B cell (primary cell): ENCODE results near the gene TEC. TPM values are rescaled to one million over a fixed set of nuclear protein-coding genes. Genes with fewer than 3 reads are reported as not detected.

Source experiments
- ATAC-seq: fragments of 200-7000 bp; cut with Tn5 transposase; one replicate; pipeline ENCODE4 v1.10.0; 2021; ENCODE audit warnings: low read depth, mild to moderate bottlenecking, moderate number of reproducible peaks, moderate library complexity
- CTCF ChIA-PET: fragments of 350-600 bp; sonication (Branson Sonifier 250); formaldehyde crosslinking; loops from one replicate; lab custom pipeline; 2021; ENCODE audit warnings: antibody characterized with exemption, inconsistent platforms; lab: Charles Lee
- POLR2A ChIA-PET: fragments of 350-600 bp; sonication (Branson Sonifier 250); formaldehyde crosslinking; loops from one replicate; lab custom pipeline; 2021; ENCODE audit warnings: antibody characterized with exemption; lab: Charles Lee
- DNase-seq: peaks from one replicate; pipeline ENCODE4 v3.0.0; 2013
- H2AFZ ChIP-seq: 2 replicates; pipeline ENCODE4 v1.6.1; 2012; ENCODE audit warnings: mild to moderate bottlenecking, low read depth, low read length; ENCODE audit not compliant: insufficient read depth, poor library complexity, severe bottlenecking
- H3K27ac ChIP-seq, 2 donors: 1 replicate in 1 of 2; 2 replicates in 1 of 2; pipeline ENCODE4 v1.5.1; 2012 to 2013; ENCODE audit warnings: low read length in 2 of 2, mild to moderate bottlenecking in 2 of 2, moderate library complexity in 1 of 2
- H3K27me3 ChIP-seq, 4 experiments: fragments of 200-600 bp in 1 of 4; sonication (generic) in 1 of 4; replicated peaks in 1 of 4; 1 replicate in 2 of 4; 2 replicates in 2 of 4; pipeline versions ENCODE4 v1.6.1 to v1.7.0; 2013 to 2016; ENCODE audit warnings: low read length in 3 of 4, mild to moderate bottlenecking in 2 of 4, mixed read lengths in 1 of 4, moderate library complexity in 1 of 4; ENCODE audit not compliant: insufficient read depth in 4 of 4, control insufficient read depth in 3 of 4; ENCODE audit errors: control extremely low read depth in 1 of 4
- H3K36me3 ChIP-seq, 2 experiments: replicated peaks in 1 of 2; 1 replicate in 1 of 2; 2 replicates in 1 of 2; pipeline versions ENCODE4 v1.6.1 to v1.7.1; 2013; ENCODE audit warnings: low read length in 1 of 2; ENCODE audit not compliant: insufficient read depth in 2 of 2, control insufficient read depth in 1 of 2; ENCODE audit errors: control extremely low read depth in 1 of 2, extremely low read depth in 1 of 2
- H3K4me1 ChIP-seq, 2 donors: fragments of 200-600 bp in 1 of 2; sonication (generic) in 1 of 2; 1 replicate in 1 of 2; 2 replicates in 1 of 2; pipeline versions ENCODE4 v1.5.1 to v1.6.1; 2013 to 2017; ENCODE audit warnings: low read length in 2 of 2; ENCODE audit not compliant: control insufficient read depth in 2 of 2, insufficient read depth in 2 of 2
- H3K4me2 ChIP-seq: replicated peaks from 2 replicates; pipeline ENCODE3; 2012; ENCODE audit warnings: mild to moderate bottlenecking, low read depth, low read length; ENCODE audit not compliant: poor library complexity, severe bottlenecking
- H3K4me3 ChIP-seq, 5 experiments: fragments of 200-600 bp in 1 of 5; sonication (generic) in 1 of 5; 1 replicate in 3 of 5; 2 replicates in 2 of 5; pipeline versions ENCODE4 v1.5.1 to v1.7.0; 2011 to 2016; ENCODE audit warnings: low read length in 4 of 5, mild to moderate bottlenecking in 4 of 5, low read depth in 2 of 5, control low read depth in 1 of 5, moderate library complexity in 1 of 5; ENCODE audit not compliant: insufficient read depth in 1 of 5; ENCODE audit errors: control extremely low read depth in 1 of 5, extremely low read depth in 1 of 5
- H3K79me2 ChIP-seq: fragments of 200-600 bp; sonication (generic); one replicate; pipeline ENCODE4 v1.6.0; 2016; ENCODE audit warnings: low read length; ENCODE audit not compliant: control insufficient read depth, insufficient read depth
- H3K9ac ChIP-seq: fragments of 200-600 bp; sonication (generic); 2 replicates; pipeline ENCODE4 v1.6.1; 2017; ENCODE audit warnings: mild to moderate bottlenecking, low read length, moderate library complexity
- H3K9me3 ChIP-seq, 3 donors: one replicate each; pipeline versions ENCODE4 v1.6.1 to v1.7.1; 2013; ENCODE audit warnings: low read length in 2 of 3; ENCODE audit not compliant: control insufficient read depth in 2 of 3, insufficient read depth in 1 of 3; ENCODE audit errors: control extremely low read depth in 1 of 3
- H4K20me1 ChIP-seq: 2 replicates; pipeline ENCODE4 v1.6.0; 2012; ENCODE audit warnings: mild to moderate bottlenecking, low read length; ENCODE audit not compliant: insufficient read depth, control insufficient read depth, poor library complexity, severe bottlenecking
- H3K27ac Mint-ChIP-seq: one replicate; pipeline ENCODE4 v1.8.0; 2021; ENCODE audit warnings: mixed read lengths
- H3K27me3 Mint-ChIP-seq: one replicate; pipeline ENCODE4 v1.8.0; 2021; ENCODE audit warnings: mixed read lengths
- H3K4me1 Mint-ChIP-seq: one replicate; pipeline ENCODE4 v1.8.0; 2021; ENCODE audit warnings: mixed read lengths
- H3K4me3 Mint-ChIP-seq: one replicate; pipeline ENCODE4 v1.8.0; 2021; ENCODE audit warnings: mixed read lengths
- H3K9me3 Mint-ChIP-seq: one replicate; pipeline ENCODE4 v1.8.0; 2022; ENCODE audit warnings: mixed read lengths; ENCODE audit not compliant: insufficient read depth
- CTCF ChIP-seq: fragments of 200-600 bp; IDR thresholded peaks from one replicate; pipeline ENCODE4 v1.8.0; 2022; ENCODE audit warnings: antibody characterized with exemption, mild to moderate bottlenecking
- EZH2 ChIP-seq: IDR thresholded peaks from 2 replicates; pipeline ENCODE4 v1.6.1; 2012; ENCODE audit warnings: borderline replicate concordance, low read depth, mild to moderate bottlenecking, moderate library complexity, low read length; ENCODE audit not compliant: insufficient read depth, poor library complexity, severe bottlenecking
- WGBS: methylation state at CpG from one replicate; pipeline ENCODE4 v1.1.5; 2013; ENCODE audit warnings: missing lambda C conversion rate; ENCODE audit not compliant: insufficient coverage; 5-methylcytosine and 5-hydroxymethylcytosine counted together
- intact Hi-C: fragments of 100-400 bp; cut with micrococcal nuclease; formaldehyde crosslinking; loops from one replicate; pipeline ENCODE4 v1.10.0; 2022
- polyA plus RNA-seq: library from polyadenylated mRNA; depleted of rRNA; stranded (reverse); fragments of >200 nt; gene quantifications from 2 replicates; pipeline ENCODE4 v1.2.3, GENCODE V29; 2012
- total RNA-seq, 2 donors: library from RNA; stranded (reverse); fragments of 120-200 nt in 1 of 2; gene quantifications; 1 replicate in 1 of 2; 2 replicates in 1 of 2; pipeline versions ENCODE4 v1.2.3 to v1.2.4, GENCODE V29; 2013 to 2022

Gene TEC
- total and polyA plus RNA-seq, 2 donors (not counting 1 experiment from before 2014, with no cell fraction given) = 2.0 to 8.3 TPM

- 100% methylated on average over 2 of the region's 8 CpGs for WGBS
- Histone ChIP-seq H4K20me1 (no peaks in the 10 kb centered on the region), H3K4me2 (no peak overlapping the region), H3K4me3 (no peak overlapping the region), H3K27ac (no peak overlapping the region), H3K9ac (no peak overlapping the region), H2AFZ (no peak overlapping the region), H3K79me2 (no peaks in the 10 kb centered on the region), H3K36me3 (no peaks in the 10 kb centered on the region), H3K9me3 (no peaks in the 10 kb centered on the region), H3K27me3 (no peaks in the 10 kb centered on the region), H3K4me1 (no peaks in the 10 kb centered on the region)
- H3K27ac Mint-ChIP-seq = no peak overlapping the region
- no peak overlapping the region for H3K4me3 Mint-ChIP-seq
- ATAC-seq (no peak), DNase-seq (no peak)
- no peaks in the 10 kb centered on the region for H3K4me1 Mint-ChIP-seq
- no peaks in the 10 kb centered on the region for H3K27me3 Mint-ChIP-seq
- CTCF ChIA-PET = no interaction called here
- intact Hi-C loops = no loop called here
- no peaks in the 10 kb centered on the region for H3K9me3 Mint-ChIP-seq
- POLR2A ChIA-PET = no interaction called here
- no peak for TF ChIP-seq EZH2
- no peak for TF ChIP-seq CTCF
Observed at GRCh38 chr4:48112017-48112667, 157.5 kb downstream of the TEC start.

GRCh38 chr4:48110452-48110978 lies 159.1 kb downstream of the TEC start:
- Histone ChIP-seq H3K4me2 (no peak overlapping the region), H3K4me3 (no peak overlapping the region), H3K79me2 (no peaks in the 10 kb centered on the region), H2AFZ (no peak overlapping the region), H3K9me3 (no peaks in the 10 kb centered on the region), H3K27ac (no peak overlapping the region), H4K20me1 (no peaks in the 10 kb centered on the region), H3K4me1 (no peaks in the 10 kb centered on the region), H3K36me3 (no peaks in the 10 kb centered on the region), H3K9ac (no peak overlapping the region), H3K27me3 (no peaks in the 10 kb centered on the region)
- intact Hi-C loops = no loop called here
- H3K9me3 Mint-ChIP-seq = no peaks in the 10 kb centered on the region
- DNase-seq = no peak
- no peaks in the 10 kb centered on the region for H3K4me1 Mint-ChIP-seq
- no peak overlapping the region for H3K4me3 Mint-ChIP-seq
- no CpG with 5 or more reads among the region's 1 CpG for WGBS
- no peak overlapping the region for H3K27ac Mint-ChIP-seq
- TF ChIP-seq CTCF = no peak
- TF ChIP-seq EZH2 = no peak
- no peak for ATAC-seq
- CTCF ChIA-PET = interaction anchor here (0.6 to 2.5 kb wide), 4 partner anchors 14 to 165 kb away, joined by 3 to 7 read pairs (median 6); no protein-coding TSS in a partner anchor
- no peaks in the 10 kb centered on the region for H3K27me3 Mint-ChIP-seq
- POLR2A ChIA-PET = no interaction called here
